NCI-H2081 treated with DMSO at 0.1 percent for 48 hours (cell line): ENCODE measurements around the gene ZFP82.

Experiments used
- DNase-seq: peaks from one replicate; lab custom pipeline; 2025; lab: John Stamatoyannopoulos, UW

ZFP82 gene

GRCh38 chr19:36371886-36372285, 46.6 kb downstream of the ZFP82 start:
- DNase-seq = no peak

- no peak for DNase-seq
These were observed 54.6 kb downstream of the ZFP82 start for GRCh38 chr19:36363845-36364244.
